AG09319 (cell line): ENCODE measurements around the gene CACNA2D1.

ENCODE experiments used
- DNase-seq: peaks from one replicate; pipeline ENCODE4 v3.0.0-alpha.2; 2010; ENCODE audit warnings: low read depth; ENCODE audit errors: extremely low read depth
- TF ChIP-seq, protein P1 (sequence below): IDR thresholded peaks from 2 replicates; pipeline ENCODE4 v1.5.1; 2011; ENCODE audit warnings: low read depth, mild to moderate bottlenecking, inconsistent platforms, low read length, moderate library complexity

Gene CACNA2D1

DNA sequence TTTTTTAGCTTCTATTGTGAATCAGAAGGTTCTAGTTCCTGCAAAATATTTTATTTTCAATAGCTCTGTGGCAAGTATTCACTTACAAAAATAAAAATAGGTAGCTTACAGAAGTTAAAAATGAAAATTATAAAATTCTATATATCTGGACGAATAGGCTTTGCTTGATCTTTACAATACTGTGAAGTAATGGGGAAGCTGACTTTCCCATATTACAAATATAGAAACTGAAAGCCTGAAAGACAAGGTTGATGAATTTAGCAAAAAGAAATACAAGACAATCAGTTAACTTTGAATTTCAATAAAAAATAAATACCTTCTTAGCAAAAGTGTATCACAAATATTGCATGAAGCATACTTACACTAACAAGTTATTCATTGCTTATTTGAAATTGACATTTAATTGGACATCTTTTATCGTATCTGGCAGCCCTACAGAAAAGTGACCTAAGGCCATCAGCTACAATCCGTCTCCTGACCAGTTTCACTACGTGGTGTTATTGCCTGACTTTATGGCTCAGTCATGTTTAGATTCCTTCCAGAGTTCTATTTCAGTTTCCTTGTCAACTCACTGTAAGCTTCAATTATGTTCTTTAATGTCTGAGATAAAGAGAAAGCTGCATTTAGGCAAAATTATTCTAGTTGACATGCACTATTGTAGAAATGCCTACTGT is 363.2 kb downstream of the CACNA2D1 start:
- TF ChIP-seq, protein P1, sequence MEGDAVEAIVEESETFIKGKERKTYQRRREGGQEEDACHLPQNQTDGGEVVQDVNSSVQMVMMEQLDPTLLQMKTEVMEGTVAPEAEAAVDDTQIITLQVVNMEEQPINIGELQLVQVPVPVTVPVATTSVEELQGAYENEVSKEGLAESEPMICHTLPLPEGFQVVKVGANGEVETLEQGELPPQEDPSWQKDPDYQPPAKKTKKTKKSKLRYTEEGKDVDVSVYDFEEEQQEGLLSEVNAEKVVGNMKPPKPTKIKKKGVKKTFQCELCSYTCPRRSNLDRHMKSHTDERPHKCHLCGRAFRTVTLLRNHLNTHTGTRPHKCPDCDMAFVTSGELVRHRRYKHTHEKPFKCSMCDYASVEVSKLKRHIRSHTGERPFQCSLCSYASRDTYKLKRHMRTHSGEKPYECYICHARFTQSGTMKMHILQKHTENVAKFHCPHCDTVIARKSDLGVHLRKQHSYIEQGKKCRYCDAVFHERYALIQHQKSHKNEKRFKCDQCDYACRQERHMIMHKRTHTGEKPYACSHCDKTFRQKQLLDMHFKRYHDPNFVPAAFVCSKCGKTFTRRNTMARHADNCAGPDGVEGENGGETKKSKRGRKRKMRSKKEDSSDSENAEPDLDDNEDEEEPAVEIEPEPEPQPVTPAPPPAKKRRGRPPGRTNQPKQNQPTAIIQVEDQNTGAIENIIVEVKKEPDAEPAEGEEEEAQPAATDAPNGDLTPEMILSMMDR: no peak
- DNase-seq: no peak

- no peak for DNase-seq
- TF ChIP-seq, protein P1: no peak
Measured at GRCh38 chr7:82079527-82079926, 364.1 kb downstream of the CACNA2D1 start.

DNA sequence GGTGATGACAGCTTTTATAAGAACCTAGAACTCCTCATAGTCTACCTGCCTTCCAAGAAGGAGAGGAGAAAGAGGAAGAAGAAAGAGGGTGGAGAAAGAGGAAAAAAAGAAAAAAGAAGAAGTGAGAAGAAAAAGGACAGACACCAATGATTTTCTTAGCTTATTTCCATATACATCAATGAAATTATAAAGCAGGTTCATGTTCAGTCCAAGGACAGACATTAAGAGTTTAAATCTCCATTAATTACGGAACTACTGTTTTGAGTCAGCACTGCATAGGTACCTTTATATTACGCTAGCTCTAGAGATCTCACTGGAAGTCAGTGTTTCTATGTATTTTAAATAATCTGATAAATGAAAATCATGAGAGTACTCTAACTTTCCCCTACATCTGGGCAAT is 364.8 kb downstream of the CACNA2D1 start:
- TF ChIP-seq, protein P1: no peak
- DNase-seq: no peak

DNA sequence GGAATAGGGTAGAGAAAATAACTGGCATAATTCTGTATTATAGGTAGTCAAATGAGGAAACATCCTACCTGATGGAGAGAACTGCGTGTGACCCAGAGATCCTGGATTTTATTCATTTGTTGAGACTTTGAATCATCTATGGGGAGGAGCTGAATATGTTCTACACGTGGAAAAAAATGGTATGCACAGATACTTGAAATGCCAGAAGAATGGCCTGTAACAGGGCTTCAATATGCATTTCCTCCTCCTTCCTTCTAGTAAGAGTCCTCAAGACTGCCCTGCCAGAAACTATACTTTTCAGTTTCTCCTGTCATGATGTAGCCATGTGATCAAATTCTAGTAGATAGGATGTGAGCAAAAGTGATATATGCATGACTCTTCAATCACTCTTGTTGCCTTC is 372.1 kb downstream of the CACNA2D1 start:
- TF ChIP-seq, protein P1: no peak
- no peak for DNase-seq

DNA sequence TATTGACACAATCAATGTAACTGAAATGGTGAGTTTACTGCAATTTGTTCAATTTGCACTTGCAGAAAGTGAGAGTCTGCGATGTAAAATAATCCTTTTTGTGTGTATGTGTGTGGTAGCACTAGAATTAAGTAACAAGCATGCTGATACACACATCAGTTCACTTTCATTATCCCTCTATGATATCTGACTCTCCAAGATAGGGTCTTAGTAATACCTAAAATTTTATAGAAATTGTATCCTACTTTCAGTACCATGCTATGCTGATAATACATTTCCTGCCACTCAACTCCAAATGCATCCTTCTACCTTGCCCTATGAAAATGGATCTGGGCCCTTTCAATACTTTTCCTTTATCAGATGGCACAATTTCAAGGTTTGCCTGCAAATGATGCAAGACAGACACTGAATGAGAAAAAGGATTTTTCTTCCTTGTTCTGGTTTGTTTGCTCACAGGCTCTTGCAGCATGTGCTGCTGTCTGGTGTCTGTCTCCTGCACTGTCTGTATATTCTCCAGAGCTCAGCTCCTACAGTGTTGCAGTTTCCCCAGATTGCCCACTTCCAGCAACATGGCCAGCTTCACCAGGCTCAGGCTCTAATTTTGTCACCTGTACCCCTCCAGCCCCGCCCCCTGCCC is 375.8 kb downstream of the CACNA2D1 start:
- DNase-seq: no peak
- TF ChIP-seq, protein P1: no peak

DNA sequence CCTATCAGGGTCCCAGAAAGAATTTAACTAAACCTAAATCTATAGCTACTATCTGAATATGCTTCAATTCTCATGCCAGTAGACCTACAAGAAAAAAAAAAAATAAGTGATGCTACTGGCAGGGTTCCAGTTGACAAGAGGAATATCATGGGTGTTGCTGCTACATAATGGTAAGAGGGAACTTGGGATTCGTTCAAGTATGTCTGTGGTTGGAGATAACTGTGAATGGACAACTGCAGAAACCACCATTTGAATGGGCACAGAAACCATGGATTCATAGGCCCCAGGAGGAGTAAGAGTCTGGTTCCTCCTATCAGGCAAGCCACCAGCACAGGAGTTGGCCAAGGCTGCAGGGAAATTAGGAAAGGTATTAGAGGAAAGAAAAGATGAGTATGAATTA is 386.1 kb downstream of the CACNA2D1 start:
- TF ChIP-seq, protein P1: no peak
- DNase-seq: no peak

GRCh38 chr7:82056282-82056681 is 387.3 kb downstream of the CACNA2D1 start:
- no peak for DNase-seq
- TF ChIP-seq, protein P1: no peak
